ENCODE results near the gene LENEP.
A peak's percentile ranks its signal among the peaks of the same experiment; 100 is the strongest.

The LENEP gene

DNA sequence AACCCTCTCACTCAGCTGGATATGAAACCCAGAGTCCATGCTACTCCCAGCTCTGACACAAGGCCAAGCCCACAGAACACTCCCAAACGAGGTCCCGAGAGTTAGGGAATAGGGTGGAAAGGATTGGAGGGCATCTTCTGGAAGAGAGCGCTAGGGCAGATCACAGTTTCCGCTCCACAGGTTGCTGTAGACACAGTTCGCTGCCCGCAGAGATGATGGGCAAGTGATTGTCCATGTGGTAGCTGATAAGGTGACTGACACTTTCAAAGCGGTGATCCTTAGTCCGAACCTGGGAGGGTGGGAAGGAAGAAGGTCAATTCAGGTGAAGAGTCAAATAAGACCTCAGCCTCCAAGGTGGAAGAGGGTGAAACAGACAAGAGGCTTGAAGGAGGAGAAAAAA is 29.7 kb upstream of the LENEP start:
- Histone ChIP-seq H3K4me1 (ENCODE audit: insufficient read depth, low read length, poor library complexity, severe bottlenecking) (peaks cover 21% of the 10 kb centered on the region), H3F3A (ENCODE audit: low read depth) (no peaks in the 10 kb centered on the region; the same call in 1 of the 2 replicates), H3K36me3 (ENCODE audit: insufficient read depth, low read length) (peaks cover 40% of the 10 kb centered on the region; the same call in 1 of the 2 replicates), H3K9me2 (replicated peaks; ENCODE audit: low read depth, low read length) (no peaks in the 10 kb centered on the region), H3K27me3 (ENCODE audit: insufficient read depth, low read length, poor library complexity, severe bottlenecking) (no peaks in the 10 kb centered on the region), H2AFZ (ENCODE audit: low read length) (no peak overlapping the region), H3K4me2 (ENCODE audit: low read depth, low read length, poor library complexity, severe bottlenecking) (peak overlapping the region; percentile 96), H3K9me3 (ENCODE audit: insufficient read depth, low read depth, low read length) (no peaks in the 10 kb centered on the region), H3K9ac (ENCODE audit: low read depth, low read length, poor library complexity, severe bottlenecking) (peak overlapping the region; percentile 93), H4K20me1 (ENCODE audit: insufficient read depth, low read length, poor library complexity, severe bottlenecking) (peaks cover 19% of the 10 kb centered on the region), H3K79me2 (ENCODE audit: insufficient read depth, low read length) (peaks cover 51% of the 10 kb centered on the region), H3K4me3 (ENCODE audit: low read length, poor library complexity, severe bottlenecking) (peak overlapping the region; percentile 92)
- TF ChIP-seq EZH2phosphoT487 (IDR thresholded peaks at IDR 0.05; ENCODE audit: borderline replicate concordance): no peak
- TF ChIP-seq, protein P1, sequence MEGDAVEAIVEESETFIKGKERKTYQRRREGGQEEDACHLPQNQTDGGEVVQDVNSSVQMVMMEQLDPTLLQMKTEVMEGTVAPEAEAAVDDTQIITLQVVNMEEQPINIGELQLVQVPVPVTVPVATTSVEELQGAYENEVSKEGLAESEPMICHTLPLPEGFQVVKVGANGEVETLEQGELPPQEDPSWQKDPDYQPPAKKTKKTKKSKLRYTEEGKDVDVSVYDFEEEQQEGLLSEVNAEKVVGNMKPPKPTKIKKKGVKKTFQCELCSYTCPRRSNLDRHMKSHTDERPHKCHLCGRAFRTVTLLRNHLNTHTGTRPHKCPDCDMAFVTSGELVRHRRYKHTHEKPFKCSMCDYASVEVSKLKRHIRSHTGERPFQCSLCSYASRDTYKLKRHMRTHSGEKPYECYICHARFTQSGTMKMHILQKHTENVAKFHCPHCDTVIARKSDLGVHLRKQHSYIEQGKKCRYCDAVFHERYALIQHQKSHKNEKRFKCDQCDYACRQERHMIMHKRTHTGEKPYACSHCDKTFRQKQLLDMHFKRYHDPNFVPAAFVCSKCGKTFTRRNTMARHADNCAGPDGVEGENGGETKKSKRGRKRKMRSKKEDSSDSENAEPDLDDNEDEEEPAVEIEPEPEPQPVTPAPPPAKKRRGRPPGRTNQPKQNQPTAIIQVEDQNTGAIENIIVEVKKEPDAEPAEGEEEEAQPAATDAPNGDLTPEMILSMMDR (conservative IDR thresholded peaks at IDR 0.05; ENCODE audit: low read length): no peak

DNA sequence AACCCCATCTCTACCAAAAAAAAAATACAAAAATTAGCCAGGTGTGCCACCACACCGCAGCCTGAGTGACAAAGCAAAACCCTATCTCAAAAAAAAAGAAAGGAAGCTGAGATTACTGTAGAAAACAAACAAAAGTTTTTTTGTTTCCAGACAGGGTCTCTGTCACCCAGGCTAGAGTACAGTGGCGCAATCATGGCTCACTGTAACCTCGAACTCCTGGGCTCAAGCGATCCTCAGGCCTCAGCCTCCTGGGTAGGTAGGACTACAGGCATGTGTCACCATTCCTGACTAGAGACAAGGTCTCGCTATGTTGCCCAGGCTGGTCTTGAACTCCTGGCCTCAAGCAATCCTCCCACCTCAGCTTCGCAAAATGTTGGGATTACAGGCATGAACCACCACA is 29.0 kb upstream of the LENEP start:
- TF ChIP-seq EZH2phosphoT487 (IDR thresholded peaks at IDR 0.05; ENCODE audit: borderline replicate concordance): no peak
- TF ChIP-seq, protein P1 (conservative IDR thresholded peaks at IDR 0.05; ENCODE audit: low read length): no peak
- H3K9me3 ChIP-seq (ENCODE audit: insufficient read depth, low read depth, low read length): no peaks in the 10 kb centered on the region
- no peaks in the 10 kb centered on the region for H3K27me3 ChIP-seq (ENCODE audit: insufficient read depth, low read length, poor library complexity, severe bottlenecking)
- H3K9me2 ChIP-seq (replicated peaks; ENCODE audit: low read depth, low read length): no peaks in the 10 kb centered on the region
- peaks cover 51% of the 10 kb centered on the region for H3K79me2 ChIP-seq (ENCODE audit: insufficient read depth, low read length)
- H3K4me2 ChIP-seq (ENCODE audit: low read depth, low read length, poor library complexity, severe bottlenecking): no peak overlapping the region
- no peak overlapping the region for H2AFZ ChIP-seq (ENCODE audit: low read length)
- peaks cover 40% of the 10 kb centered on the region; the same call in 1 of the 2 replicates for H3K36me3 ChIP-seq (ENCODE audit: insufficient read depth, low read length)
- peaks cover 13% of the 10 kb centered on the region for H4K20me1 ChIP-seq (ENCODE audit: insufficient read depth, low read length, poor library complexity, severe bottlenecking)
- no peaks in the 10 kb centered on the region; the same call in 1 of the 2 replicates for H3F3A ChIP-seq (ENCODE audit: low read depth)
- peaks cover 22% of the 10 kb centered on the region for H3K4me1 ChIP-seq (ENCODE audit: insufficient read depth, low read length, poor library complexity, severe bottlenecking)
- no peak overlapping the region for H3K9ac ChIP-seq (ENCODE audit: low read depth, low read length, poor library complexity, severe bottlenecking)
- no peak overlapping the region for H3K4me3 ChIP-seq (ENCODE audit: low read length, poor library complexity, severe bottlenecking)

DNA sequence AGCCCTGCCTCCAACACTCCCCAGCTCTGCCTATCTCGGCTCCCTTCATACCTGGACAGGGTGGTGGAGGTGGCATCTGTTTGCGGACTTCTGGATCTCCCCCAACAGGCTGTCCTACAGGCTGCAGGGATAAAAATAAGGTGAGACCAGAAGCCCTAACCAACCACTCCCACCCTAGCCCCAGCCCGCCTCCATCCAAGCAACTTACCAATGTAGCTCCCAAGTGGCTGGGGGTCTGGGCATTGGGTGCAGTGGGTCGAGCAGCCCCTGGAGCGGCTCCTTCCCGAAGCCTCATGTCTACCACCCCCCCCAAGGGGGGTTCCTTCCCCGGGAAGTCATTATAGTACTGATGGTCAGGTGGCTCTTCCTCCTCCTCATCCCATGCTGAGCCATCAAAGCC is 27.3 kb upstream of the LENEP start:
- Histone ChIP-seq H3K9me2 (replicated peaks; ENCODE audit: low read depth, low read length) (no peaks in the 10 kb centered on the region), H3K9me3 (ENCODE audit: insufficient read depth, low read depth, low read length) (no peaks in the 10 kb centered on the region), H3K27me3 (ENCODE audit: insufficient read depth, low read length, poor library complexity, severe bottlenecking) (no peaks in the 10 kb centered on the region), H3K9ac (ENCODE audit: low read depth, low read length, poor library complexity, severe bottlenecking) (no peak overlapping the region), H3K4me3 (ENCODE audit: low read length, poor library complexity, severe bottlenecking) (no peak overlapping the region), H3K36me3 (ENCODE audit: insufficient read depth, low read length) (peaks cover 40% of the 10 kb centered on the region; the same call in 1 of the 2 replicates), H3K4me2 (ENCODE audit: low read depth, low read length, poor library complexity, severe bottlenecking) (no peak overlapping the region), H3F3A (ENCODE audit: low read depth) (no peaks in the 10 kb centered on the region; the same call in 1 of the 2 replicates), H3K4me1 (ENCODE audit: insufficient read depth, low read length, poor library complexity, severe bottlenecking) (peaks cover 30% of the 10 kb centered on the region), H2AFZ (ENCODE audit: low read length) (no peak overlapping the region), H3K79me2 (ENCODE audit: insufficient read depth, low read length) (peaks cover 51% of the 10 kb centered on the region), H4K20me1 (ENCODE audit: insufficient read depth, low read length, poor library complexity, severe bottlenecking) (peaks cover 5% of the 10 kb centered on the region)
- TF ChIP-seq EZH2phosphoT487 (IDR thresholded peaks at IDR 0.05; ENCODE audit: borderline replicate concordance): no peak
- TF ChIP-seq, protein P1 (conservative IDR thresholded peaks at IDR 0.05; ENCODE audit: low read length): no peak
